ENCODE measurements around the gene TNFRSF8. TPM values are rescaled to one million over a fixed set of nuclear protein-coding genes. Genes with fewer than 3 reads are reported as not detected.

TNFRSF8 gene
- total RNA-seq, 1 donor from 2014 or later = 0.10 TPM

DNA sequence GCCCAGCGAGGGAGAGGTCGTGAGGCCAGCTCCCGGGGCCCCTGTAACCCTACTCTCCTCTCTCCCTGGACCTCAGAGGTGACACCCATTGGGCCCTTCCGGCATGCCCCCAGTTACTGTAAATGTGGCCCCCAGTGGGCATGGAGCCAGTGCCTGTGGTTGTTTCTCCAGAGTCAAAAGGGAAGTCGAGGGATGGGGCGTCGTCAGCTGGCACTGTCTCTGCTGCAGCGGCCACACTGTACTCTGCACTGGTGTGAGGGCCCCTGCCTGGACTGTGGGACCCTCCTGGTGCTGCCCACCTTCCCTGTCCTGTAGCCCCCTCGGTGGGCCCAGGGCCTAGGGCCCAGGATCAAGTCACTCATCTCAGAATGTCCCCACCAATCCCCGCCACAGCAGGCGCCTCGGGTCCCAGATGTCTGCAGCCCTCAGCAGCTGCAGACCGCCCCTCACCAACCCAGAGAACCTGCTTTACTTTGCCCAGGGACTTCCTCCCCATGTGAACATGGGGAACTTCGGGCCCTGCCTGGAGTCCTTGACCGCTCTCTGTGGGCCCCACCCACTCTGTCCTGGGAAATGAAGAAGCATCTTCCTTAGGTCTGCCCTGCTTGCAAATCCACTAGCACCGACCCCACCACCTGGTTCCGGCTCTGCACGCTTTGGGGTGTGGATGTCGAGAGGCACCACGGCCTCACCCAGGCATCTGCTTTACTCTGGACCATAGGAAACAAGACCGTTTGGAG is 80.0 kb downstream of the TNFRSF8 start:
- DNase-seq = no peak

GRCh38 chr1:12143631-12144155 is 80.6 kb downstream of the TNFRSF8 start:
- no peak for DNase-seq

DNA sequence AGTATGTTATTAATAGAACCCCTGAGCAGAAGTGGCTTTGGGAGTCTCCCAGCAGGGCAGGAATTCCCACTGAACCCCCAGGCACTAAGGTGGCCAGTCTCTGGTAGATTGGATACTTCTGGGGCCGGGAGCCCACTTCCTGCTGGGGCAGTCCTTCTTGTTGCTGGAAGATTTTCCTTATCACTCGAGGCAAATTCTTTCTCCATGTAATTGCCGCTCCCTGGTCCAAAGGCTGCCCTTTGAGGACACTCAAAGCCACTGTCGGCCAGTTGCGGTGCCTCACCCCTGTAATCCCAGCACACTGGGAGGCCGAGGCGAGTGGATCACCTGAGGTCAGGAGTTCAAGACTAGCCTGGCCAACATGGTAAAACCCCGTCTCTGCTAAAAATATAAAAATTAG is 81.1 kb downstream of the TNFRSF8 start:
- no peak for DNase-seq

- no peak for DNase-seq
Measured at GRCh38 chr1:12144969-12145368, 81.9 kb downstream of the TNFRSF8 start.

DNA sequence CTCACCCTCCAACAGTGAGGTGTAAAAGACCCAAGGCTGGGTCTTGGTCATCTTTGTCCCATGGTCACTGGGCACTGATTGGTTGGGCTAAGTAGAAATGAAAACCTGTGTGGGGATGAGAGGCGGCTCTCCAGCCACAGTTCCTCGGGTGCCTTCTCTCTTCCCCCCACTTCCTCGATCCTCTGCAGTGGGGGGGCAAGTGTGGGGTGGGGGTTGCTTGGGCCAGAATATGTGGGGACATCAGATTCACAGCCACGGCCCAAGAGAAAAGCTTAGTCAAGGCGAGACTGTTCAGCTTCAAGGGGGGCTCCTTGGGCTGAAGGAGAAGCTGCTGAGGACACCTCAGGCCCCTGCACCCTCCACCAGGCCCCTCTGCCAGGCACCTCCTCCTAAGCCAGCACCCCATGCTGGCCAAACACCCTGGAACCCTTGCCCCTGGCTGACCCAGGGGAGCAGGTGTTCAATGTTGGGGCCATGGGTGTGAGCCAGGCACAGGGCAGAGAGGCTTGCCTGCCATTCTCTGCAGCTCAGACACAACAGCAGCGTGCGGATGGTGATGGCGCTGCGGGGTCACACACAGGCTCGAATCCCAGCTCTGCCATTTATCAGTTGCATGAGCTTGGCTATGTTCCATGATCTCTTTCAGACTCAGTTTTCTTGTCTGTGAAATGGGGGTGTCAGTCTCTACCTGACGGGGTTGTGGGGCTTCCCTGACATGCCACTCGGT is 82.7 kb downstream of the TNFRSF8 start:
- DNase-seq = no peak

GRCh38 chr1:12146343-12147112 is 83.4 kb downstream of the TNFRSF8 start:
- no peak for DNase-seq

DNA sequence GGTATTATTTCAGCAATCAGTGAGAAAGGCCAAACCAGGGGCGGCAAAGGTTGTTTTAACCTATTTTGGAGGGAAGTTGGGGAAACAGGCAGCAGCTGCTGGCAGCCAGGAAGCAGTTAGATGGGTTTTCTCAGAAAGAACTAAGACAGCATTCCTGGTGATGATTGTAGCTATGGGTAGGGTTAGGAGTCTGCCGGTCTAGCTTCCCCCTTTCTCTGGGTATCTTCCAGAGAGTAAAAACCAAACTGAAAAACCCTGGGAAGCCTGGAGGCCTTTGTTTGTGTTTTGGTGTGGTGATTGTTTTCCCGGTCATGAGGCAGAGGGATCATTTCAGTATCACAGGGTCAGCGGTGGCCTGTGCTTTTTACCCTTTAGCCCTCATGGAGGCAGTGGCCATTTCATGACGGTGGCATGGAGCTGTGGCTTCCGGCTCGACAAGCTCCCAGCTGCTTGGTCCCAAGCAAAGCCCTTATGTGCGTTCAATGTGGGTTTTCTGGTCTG is 84.1 kb downstream of the TNFRSF8 start:
- no peak for DNase-seq

- DNase-seq = no peak
Measured at GRCh38 chr1:12148160-12148957, 85.3 kb downstream of the TNFRSF8 start.

GRCh38 chr1:12148958-12149790 is 86.1 kb downstream of the TNFRSF8 start:
- DNase-seq = no peak

DNA sequence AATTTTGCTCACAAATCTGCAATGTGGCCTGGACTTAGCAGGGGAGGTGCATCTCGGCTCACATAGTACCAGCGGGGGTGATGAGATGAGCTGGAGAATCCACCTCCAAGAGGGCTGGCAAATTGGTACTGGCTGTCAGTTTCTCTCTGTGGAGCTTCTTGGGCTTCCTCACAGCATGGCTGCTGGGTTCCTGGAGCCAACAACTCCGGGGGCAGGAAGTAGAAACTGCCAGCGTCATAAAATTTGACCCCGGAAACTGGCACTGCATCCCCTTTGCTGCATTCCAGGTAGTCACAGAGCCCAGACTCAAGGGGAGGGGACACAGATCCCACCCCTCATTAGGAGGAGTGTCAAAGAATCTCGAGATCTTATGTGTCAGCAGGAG is 86.7 kb downstream of the TNFRSF8 start:
- no peak for DNase-seq

DNA sequence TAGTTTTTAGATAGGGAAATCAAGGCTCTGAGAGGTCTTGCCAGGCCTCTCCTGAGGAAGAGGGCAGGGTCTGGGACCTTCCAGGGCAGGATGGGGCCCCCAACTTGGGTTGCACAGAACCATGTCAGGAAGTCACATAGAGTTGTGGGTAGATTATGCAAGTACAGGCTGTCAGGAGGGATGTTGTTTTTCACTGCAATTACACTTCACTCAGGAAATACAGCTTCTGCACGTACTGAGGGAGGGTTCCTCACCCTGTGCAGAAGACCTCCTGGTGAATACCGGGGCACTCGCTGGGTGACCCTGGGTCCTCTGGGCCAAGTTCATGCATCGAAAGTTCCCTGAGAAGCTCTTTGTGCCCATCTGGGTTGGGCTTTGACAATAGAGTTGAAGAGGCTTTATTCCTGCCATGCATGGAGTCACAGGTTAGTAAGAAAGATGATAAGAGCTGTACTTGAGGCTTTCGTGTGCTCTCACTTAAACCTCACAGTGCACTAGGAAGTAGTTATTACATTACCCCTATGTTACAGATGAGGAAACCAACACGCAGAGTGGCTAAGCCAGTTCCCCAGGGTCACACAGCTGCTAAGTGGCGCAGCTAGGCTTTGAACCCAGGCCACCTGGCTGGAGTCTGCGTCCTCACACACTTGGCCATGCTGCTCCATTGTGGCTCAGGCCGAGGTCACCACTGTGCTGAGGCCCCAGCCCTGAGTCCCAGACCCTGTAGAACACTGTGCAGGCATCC is 87.5 kb downstream of the TNFRSF8 start:
- DNase-seq = no peak

GRCh38 chr1:12151465-12151864 is 88.4 kb downstream of the TNFRSF8 start:
- no peak for DNase-seq

GRCh38 chr1:12152113-12152891 is 89.2 kb downstream of the TNFRSF8 start:
- no peak for DNase-seq

DNA sequence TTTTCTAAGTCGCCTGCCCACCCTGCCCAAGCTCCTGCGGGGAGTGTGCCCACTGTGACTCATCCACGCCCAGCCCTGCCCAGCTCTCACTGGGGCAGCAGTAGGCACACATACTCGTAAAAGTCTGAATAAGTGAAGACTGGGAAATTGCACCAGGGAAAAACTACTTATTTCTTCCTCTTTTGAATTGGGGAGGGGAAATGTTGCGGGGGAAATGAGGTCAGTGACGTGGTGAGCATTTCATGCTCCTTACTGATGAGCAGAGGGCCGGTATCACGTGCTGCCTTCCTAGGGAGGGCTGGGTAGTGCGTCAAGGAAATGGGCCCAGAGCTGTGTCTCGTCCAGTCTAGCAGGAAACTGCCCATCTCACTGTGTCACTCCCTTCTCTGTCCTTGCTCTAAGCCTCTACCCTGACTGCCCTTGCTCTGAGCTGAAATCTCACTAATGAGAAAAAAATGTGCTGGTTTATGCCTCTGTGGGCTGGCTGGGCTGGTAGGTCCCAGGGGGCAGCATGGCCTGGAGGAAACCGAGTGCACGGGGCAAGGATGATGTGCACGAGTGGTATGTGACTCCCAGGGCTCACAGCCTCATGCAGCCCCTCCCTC is 90.2 kb downstream of the TNFRSF8 start:
- DNase-seq = no peak

- no peak for DNase-seq
Measured at GRCh38 chr1:12155328-12155727, 92.2 kb downstream of the TNFRSF8 start.

DNA sequence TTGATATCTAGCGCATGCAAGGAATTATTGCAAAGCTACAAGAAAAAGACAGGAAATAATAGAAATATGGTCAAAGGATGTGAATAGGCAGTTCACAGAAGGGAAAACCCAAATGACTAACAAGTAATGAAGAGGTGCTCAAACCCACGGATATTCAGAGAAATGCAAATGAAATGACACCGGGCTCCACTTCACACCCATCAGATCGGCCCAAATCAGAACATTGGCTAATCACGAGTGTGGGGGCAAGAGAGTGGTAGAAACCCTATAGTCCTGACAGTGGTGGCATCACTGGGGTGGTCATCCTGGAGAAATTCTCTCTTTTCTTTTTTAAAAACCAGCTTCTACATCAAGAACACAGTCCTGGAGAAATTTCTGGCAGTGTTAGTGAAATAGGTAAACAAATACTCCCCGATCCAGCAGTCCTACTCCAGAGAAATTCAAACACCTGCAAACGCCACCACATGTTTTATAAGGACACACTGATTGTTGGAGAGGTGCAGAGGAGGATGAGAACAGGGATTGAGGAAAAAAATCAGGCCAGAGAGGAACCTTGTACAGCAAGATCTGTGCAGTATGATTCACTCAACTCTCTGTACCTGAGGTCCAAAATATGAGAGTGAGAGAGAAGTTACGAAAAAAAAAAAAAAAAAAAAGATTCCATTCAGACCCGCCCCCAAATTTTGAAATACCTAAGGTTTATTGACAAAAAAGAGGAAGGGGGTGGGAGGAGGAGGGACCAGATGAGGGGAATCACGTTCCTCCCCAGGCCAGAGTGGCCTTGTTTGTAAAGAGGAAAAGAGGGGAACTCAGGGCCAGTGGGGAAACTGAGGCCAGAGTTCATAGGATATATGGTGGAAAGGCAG is 94.5 kb downstream of the TNFRSF8 start:
- no peak for DNase-seq

DNA sequence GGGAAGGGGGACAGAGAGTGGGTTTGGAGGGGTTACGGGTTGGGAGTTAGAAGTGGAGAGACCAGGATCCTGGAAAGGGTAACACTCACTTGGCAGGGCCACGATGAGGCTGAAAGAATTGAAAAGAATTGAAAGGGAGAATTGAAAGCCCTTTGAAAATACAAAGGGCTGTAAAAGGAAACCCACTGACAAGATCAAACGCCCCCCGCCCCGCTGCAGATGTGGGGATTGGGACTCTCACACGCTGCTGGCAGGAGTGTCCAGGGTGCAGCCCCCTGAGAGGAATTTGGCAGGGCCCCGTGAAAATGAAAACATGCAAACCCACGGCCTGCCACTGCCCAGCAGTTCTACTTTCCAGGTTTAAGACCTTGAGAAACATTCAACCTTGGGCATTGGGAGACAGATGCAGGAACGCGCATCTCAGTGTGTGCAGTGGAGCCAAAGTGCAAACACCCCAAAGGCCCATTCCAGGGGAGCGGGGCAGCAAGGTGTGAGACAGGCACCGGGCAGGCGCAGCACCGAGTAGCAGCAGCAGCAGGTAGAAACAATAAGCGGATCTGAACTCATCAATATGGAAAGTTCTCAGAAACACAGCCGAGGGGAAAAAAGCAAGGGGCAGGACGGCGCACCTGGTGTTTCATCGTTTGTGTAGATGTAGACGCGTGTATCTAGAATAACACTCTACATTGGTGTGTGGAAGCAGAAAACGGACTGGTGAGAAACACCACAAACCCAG is 95.4 kb downstream of the TNFRSF8 start:
- no peak for DNase-seq

Data from skin of body (tissue), 2 donors.